GM19452 (cell line): ENCODE data around the gene PLEKHF1.

Experiments
- ATAC-seq: cut with Tn5 transposase; IDR thresholded peaks from one replicate; pipeline ENCODE4 v1.9.1; 2021; ENCODE audit not compliant: unreplicated experiment

The PLEKHF1 gene

GRCh38 chr19:29724746-29725145, 59.5 kb downstream of the PLEKHF1 start:
- ATAC-seq = no peak
